Stomach smooth muscle (tissue), 2 donors: ENCODE measurements around the gene WNK4.

Experiments
- H3K27ac ChIP-seq: one replicate; pipeline ENCODE4 v1.7.0; 2013; ENCODE audit warnings: mild to moderate bottlenecking, low read length, inconsistent platforms
- H3K27me3 ChIP-seq, 2 donors: one replicate each; pipeline ENCODE4 v1.7.0; 2013; ENCODE audit warnings: low read length in 2 of 2; ENCODE audit not compliant: insufficient read depth in 2 of 2, control insufficient read depth in 1 of 2
- H3K36me3 ChIP-seq, 2 donors: one replicate each; pipeline ENCODE4 v1.7.0; 2013; ENCODE audit warnings: low read length in 2 of 2; ENCODE audit not compliant: control insufficient read depth in 2 of 2, insufficient read depth in 2 of 2
- H3K4me1 ChIP-seq: one replicate; pipeline ENCODE4 v1.7.0; 2013; ENCODE audit warnings: low read length; ENCODE audit not compliant: control insufficient read depth, insufficient read depth
- H3K4me3 ChIP-seq, 2 donors: one replicate each; pipeline ENCODE4 v1.7.0; 2013; ENCODE audit warnings: low read length in 2 of 2
- H3K9ac ChIP-seq, 2 donors: one replicate each; pipeline ENCODE4 v1.7.0; 2013; ENCODE audit warnings: low read length in 2 of 2, mild to moderate bottlenecking in 1 of 2
- H3K9me3 ChIP-seq, 2 donors: one replicate each; pipeline ENCODE4 v1.7.0; 2013; ENCODE audit warnings: low read length in 2 of 2; ENCODE audit not compliant: control insufficient read depth in 2 of 2
- donor health status: healthy.
- donor health status: Pancreatic carcinoma.

Gene WNK4

DNA sequence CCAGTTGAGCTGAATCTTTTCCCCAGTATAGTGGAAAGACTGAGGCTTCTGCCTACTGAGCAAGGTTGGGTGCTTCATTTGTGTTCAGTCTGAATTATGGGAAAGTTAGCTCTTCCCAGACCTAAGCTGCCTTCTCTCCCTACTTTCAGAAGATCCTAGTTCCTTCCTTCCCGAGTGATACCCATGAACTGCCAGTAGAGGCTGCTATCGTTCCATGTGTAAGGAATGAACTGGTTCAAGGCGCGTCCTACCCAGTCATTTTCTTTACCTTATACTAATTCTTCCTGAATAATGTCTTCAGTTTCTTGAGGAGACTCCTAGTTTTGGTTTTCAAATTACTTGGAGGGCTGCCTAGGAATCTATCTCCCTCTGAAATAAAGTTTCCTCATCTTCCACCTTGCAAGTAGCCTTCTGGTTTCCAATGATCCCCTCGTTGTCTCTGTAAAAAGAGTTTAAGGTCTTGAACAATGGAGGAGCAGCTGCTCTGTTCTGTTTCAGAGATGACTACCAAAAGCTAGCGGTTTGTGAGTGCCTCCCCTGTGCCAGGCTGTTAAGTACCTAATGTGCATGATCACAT lies 63.0 kb downstream of the WNK4 start:
- Histone ChIP-seq H3K27ac (peak overlapping the region; percentile 60), H3K4me1 (peaks cover 2% of the 10 kb centered on the region), H3K9me3 (no peaks in the 10 kb centered on the region), H3K27me3 (no peaks in the 10 kb centered on the region), H3K9ac (no peak overlapping the region), H3K36me3 (peaks cover 38 to 53% of the 10 kb centered on the region in 2 donors), H3K4me3 (no peak overlapping the region)

DNA sequence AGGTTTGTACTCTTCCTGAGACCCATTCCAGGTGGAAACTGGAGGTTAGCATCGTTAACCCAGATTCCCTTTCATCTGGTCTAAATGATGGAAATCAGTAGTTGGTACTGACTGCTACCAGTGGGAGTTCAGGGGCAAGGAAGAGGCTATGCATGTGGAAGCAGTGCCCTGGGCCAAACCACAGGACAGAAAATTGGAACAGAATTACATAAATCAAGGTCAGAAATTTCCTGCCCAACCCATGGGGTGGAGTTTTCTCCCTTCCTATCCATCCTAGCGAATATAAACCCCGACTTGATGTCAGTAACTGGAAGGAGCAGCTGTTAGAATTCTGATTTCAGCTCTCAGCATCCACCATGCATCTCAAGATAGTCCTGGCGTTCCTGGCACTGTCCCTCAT lies 63.9 kb downstream of the WNK4 start, which contains the start of gene AOC2:
TSS of gene AOC2 (plus strand) at position 310 of the 400 bp plus-strand sequence. CDS start at position 357, 47 bp downstream.
- Histone ChIP-seq H3K4me3 (no peak within 1 kb of the TSS), H3K4me1 (peaks cover 5% of the 10 kb centered on the region), H3K36me3 (peaks cover 30 to 46% of the 10 kb centered on the region in 2 donors), H3K9ac (no peak within 1 kb of the TSS), H3K27me3 (no peaks in the 10 kb centered on the region), H3K27ac (peak within 1 kb of the TSS; percentile 60), H3K9me3 (no peaks in the 10 kb centered on the region)

DNA sequence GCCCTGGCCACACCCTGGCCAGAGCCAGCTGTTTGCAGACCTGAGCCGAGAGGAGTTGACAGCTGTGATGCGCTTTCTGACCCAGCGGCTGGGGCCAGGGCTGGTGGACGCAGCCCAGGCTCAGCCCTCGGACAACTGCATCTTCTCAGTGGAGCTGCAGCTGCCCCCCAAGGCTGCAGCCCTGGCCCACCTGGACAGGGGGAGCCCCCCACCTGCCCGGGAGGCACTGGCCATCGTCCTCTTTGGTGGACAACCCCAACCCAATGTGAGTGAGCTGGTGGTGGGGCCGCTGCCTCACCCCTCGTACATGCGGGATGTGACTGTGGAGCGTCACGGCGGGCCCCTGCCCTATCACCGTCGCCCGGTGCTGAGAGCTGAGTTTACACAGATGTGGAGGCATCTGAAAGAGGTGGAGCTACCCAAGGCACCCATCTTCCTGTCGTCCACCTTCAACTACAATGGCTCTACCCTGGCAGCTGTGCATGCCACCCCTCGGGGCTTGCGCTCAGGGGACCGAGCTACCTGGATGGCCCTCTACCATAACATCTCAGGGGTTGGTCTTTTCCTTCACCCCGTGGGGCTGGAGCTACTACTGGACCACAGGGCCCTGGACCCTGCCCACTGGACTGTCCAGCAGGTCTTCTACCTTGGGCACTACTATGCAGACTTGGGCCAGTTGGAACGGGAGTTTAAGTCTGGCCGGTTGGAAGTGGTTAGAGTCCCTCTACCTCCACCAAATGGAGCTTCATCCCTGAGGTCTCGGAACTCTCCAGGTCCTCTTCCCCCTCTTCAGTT lies 64.5 kb downstream of the WNK4 start:
- no peak overlapping the region for H3K27ac ChIP-seq
- H3K9me3 ChIP-seq = no peaks in the 10 kb centered on the region
- H3K4me3 ChIP-seq = no peak overlapping the region
- H3K36me3 ChIP-seq = peaks cover 26 to 44% of the 10 kb centered on the region in 2 donors
- no peak overlapping the region for H3K9ac ChIP-seq
- H3K4me1 ChIP-seq = peaks cover 12% of the 10 kb centered on the region
- no peaks in the 10 kb centered on the region for H3K27me3 ChIP-seq

DNA sequence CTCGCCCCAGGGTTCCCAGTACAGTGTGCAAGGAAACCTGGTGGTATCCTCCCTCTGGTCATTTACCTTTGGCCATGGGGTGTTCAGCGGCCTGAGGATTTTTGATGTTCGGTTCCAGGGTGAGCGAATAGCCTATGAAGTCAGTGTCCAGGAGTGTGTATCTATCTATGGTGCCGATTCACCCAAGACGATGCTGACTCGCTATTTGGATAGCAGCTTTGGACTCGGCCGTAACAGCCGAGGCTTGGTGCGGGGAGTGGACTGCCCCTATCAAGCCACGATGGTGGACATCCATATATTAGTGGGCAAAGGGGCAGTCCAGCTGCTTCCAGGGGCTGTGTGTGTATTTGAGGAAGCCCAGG lies 65.1 kb downstream of the WNK4 start:
- H3K9me3 ChIP-seq = no peaks in the 10 kb centered on the region
- H3K27me3 ChIP-seq = no peaks in the 10 kb centered on the region
- H3K4me3 ChIP-seq = no peak overlapping the region
- H3K9ac ChIP-seq = no peak overlapping the region
- H3K4me1 ChIP-seq = peaks cover 18% of the 10 kb centered on the region
- peaks cover 26 to 42% of the 10 kb centered on the region in 2 donors for H3K36me3 ChIP-seq
- H3K27ac ChIP-seq = no peak overlapping the region

DNA sequence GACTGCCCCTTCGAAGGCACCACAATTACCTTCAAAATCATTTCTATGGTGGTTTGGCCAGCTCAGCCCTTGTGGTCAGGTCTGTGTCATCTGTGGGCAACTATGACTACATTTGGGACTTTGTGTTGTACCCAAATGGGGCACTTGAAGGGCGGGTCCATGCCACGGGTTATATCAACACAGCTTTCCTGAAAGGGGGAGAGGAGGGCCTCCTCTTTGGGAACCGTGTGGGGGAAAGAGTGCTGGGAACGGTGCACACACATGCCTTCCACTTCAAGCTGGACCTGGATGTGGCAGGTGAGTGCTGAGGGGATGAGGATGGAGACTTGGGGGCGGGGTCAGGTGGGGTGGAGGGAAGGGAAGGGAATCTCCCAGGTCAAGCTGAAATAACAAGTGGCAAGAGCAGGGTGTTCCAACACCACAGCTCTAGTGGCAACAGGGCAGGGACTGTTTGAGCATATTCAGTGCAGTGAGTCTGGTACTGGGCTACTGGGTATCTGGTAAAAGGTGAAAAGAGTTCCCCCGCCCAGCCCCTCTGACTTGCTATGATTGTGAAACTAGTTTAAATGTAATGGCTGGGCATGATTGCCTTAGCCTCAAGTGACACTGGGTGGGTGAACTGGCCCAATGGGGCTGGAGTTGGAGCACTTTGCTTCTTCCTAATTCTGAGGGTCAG lies 65.6 kb downstream of the WNK4 start:
- Histone ChIP-seq H3K27ac (no peak overlapping the region), H3K4me3 (no peak overlapping the region), H3K4me1 (peaks cover 20% of the 10 kb centered on the region), H3K9ac (no peak overlapping the region), H3K9me3 (no peaks in the 10 kb centered on the region), H3K36me3 (peaks cover 26 to 40% of the 10 kb centered on the region in 2 donors), H3K27me3 (no peaks in the 10 kb centered on the region)
